ENCODE data around the gene RBL2. TPM values are rescaled to one million over a fixed set of nuclear protein-coding genes. Genes with fewer than 3 reads are reported as not detected.
"Not testable (repeated sequence)": the region's sequence is repeated elsewhere in the genome, so short reads cannot be mapped to it uniquely, and the experiment has no call there.

The RBL2 gene
- total and polyA plus RNA-seq, 4 donors: 35.2 to 90.2 (median 79.6) TPM

DNA sequence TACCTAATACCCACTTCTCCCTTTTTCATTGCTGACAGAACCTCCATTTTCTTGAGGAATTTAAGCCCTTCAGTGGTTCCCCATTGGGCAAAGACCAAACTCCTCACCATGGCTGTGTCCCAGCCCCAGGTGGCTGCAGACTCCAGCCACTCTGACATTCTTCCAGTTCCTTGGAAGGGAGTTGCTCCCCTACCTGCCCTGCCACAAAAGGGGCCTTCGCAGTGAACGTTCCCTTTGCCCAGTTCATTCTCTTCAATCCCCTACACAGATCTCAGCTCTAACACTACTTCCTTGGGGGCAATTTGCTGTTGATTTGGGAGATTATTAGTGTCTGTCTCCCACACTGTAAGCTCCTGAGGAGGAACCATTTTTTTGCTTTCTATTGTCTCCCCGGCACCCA, 72.0 kb downstream of the RBL2 start:
- whole genome bisulfite sequencing, 2 donors: 92 to 97% methylated on average over 3 of the region's 3 CpGs
- intact Hi-C loops (cut with DNase I): loop anchor here in 1 of 2 donors (5.0 kb wide), 1 partner anchor 196 kb away; the partner anchor contains the start of genes FTO and RPGRIP1L
- no peaks in the 10 kb centered on the region for H3K9me3 ChIP-seq (ENCODE audit: control insufficient read depth, low read length)
- H3K27ac ChIP-seq (ENCODE audit: low read depth in 1 of 2, low read length in 2 of 2): no peak overlapping the region
- peaks cover 0 to 3% of the 10 kb centered on the region in 2 donors for H3K4me1 ChIP-seq (ENCODE audit: control insufficient read depth in 1 of 2, insufficient read depth in 2 of 2, low read length in 2 of 2)
- H3K4me3 ChIP-seq (ENCODE audit: low read length in 2 of 2): no peak overlapping the region
- no peaks in the 10 kb centered on the region for H3K27me3 ChIP-seq (ENCODE audit: control insufficient read depth in 1 of 2, insufficient read depth in 2 of 2, low read length in 1 of 2)
- ATAC-seq (ENCODE audit: low FRiP score) (no peak), DNase-seq (no peak)
- H3K36me3 ChIP-seq (ENCODE audit: control insufficient read depth in 1 of 2, insufficient read depth in 2 of 2, low read length in 1 of 2): no peaks in the 10 kb centered on the region

DNA sequence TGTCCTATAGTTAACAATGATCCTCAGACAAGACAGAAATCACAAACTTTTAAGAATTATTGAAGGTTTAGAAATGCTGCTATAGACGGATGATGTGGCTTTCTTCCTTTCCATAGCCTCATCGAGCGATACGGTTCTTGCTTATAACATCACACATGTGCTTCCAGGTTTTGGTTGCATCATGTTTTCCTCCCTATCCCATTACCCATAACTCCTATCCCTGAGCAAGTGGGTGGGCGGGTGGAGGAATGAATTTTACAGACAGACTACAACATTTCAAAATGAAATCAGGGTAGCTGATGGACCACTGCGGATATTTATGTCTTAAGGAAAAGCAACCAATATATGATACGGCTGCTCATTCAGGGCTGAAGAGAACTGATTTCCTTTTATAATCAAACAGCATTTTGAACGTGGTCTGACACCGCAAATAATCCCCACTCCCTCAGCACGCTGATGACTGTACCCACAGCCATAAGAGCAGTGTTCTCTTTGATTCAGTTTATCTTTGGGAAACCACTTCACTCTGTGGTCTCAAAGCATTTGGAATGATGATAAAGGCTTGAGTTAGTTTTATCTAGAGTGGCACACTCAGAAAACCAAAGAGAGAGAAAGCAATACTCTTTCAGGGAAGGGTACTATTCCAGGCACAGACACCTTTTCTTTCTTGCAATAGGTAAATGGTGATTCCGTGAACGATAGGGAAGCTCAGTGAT, 73.4 kb downstream of the RBL2 start:
- Histone ChIP-seq H3K9me3 (ENCODE audit: control insufficient read depth, low read length) (no peaks in the 10 kb centered on the region), H3K27ac (ENCODE audit: low read depth in 1 of 2, low read length in 2 of 2) (no peak overlapping the region), H3K27me3 (ENCODE audit: control insufficient read depth in 1 of 2, insufficient read depth in 2 of 2, low read length in 1 of 2) (no peaks in the 10 kb centered on the region), H3K36me3 (ENCODE audit: control insufficient read depth in 1 of 2, insufficient read depth in 2 of 2, low read length in 1 of 2) (no peaks in the 10 kb centered on the region), H3K4me3 (ENCODE audit: low read length in 2 of 2) (no peak overlapping the region), H3K4me1 (ENCODE audit: control insufficient read depth in 1 of 2, insufficient read depth in 2 of 2, low read length in 2 of 2) (no peaks in the 10 kb centered on the region)
- ATAC-seq (ENCODE audit: low FRiP score) (no peak), DNase-seq (no peak)
- intact Hi-C loops (cut with DNase I): loop anchor here in 1 of 2 donors (5.0 kb wide), 1 partner anchor 195 kb away; the partner anchor contains the start of genes FTO and RPGRIP1L
- WGBS, 2 donors: 92 to 94% methylated on average over 12 of the region's 12 CpGs

DNA sequence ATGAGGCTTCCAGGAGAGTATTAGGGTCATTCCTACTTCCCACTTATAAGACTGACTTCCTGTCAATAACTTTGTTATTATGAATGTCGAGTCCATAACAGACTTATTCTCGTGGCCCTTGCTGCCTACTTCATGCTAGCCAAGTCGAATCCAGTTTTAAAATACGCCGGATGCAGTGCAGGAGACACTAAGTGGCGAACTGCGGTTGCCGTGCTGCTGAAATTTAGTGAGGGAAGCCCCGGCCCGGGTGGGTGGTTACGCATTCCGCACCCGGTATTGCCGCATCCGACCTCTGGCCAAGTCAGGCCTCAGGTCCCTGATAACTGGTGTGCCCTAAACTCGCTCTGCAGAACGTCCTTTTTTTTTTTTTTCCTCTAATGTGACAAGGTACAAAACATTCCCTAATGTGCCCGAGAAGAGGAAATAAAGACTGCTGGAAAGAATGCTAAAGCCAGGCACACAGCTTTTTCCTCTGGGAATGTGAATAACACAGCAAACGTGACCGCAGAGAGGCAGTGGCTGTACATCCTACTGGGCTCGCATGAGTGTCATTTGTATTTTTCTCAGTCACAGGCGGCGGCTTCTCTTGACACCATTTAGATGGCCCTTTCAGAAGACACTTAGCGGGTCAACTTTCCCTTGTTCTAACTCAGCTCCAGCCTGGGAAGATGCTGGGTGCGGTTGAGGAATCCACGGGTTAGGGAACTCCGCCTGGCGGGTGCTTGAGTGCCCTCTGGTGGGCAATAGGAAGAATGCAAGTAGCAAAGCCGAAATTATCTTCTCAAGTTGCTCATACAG, 75.8 kb downstream of the RBL2 start:
- H3K27ac ChIP-seq (ENCODE audit: low read depth in 1 of 2, low read length in 2 of 2): peak overlapping the region in 1 of 2 donors; percentile 85
- no peaks in the 10 kb centered on the region for H3K9me3 ChIP-seq (ENCODE audit: control insufficient read depth, low read length)
- WGBS, 2 donors: 13 to 17% methylated on average over 29 of the region's 29 CpGs
- H3K4me3 ChIP-seq (ENCODE audit: low read length in 2 of 2): no peak overlapping the region
- no peaks in the 10 kb centered on the region for H3K27me3 ChIP-seq (ENCODE audit: control insufficient read depth in 1 of 2, insufficient read depth in 2 of 2, low read length in 1 of 2)
- no peaks in the 10 kb centered on the region for H3K4me1 ChIP-seq (ENCODE audit: control insufficient read depth in 1 of 2, insufficient read depth in 2 of 2, low read length in 2 of 2)
- no peaks in the 10 kb centered on the region for H3K36me3 ChIP-seq (ENCODE audit: control insufficient read depth in 1 of 2, insufficient read depth in 2 of 2, low read length in 1 of 2)
- intact Hi-C loops (cut with DNase I): loop anchor here in 1 of 2 donors (2.0 to 10.0 kb wide), 3 partner anchors 75 to 192 kb away; partner anchors contain the start of genes FTO, RBL2 and RPGRIP1L
- ATAC-seq (ENCODE audit: low FRiP score) (peak; percentile 91), DNase-seq (peak; percentile 74 to 85)

DNA sequence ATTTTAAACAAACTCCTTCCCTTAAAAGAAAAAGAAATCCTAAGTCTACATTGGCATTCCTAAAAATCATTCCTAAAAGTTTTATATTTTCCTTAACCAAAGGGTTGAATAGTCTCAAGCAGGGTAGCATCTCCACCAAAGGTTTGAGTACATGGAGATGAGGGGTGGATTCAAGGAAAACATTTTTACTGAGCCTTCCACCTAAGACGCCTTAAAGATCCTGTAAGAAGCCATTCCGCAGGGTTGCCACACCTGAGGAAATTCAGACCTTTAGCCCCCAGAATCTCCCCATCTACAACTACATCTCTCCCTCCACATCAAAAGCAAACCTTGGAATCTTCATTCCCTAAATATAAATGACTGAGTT, 76.4 kb downstream of the RBL2 start:
- H3K36me3 ChIP-seq (ENCODE audit: control insufficient read depth in 1 of 2, insufficient read depth in 2 of 2, low read length in 1 of 2): no peaks in the 10 kb centered on the region
- H3K9me3 ChIP-seq (ENCODE audit: control insufficient read depth, low read length): no peaks in the 10 kb centered on the region
- ATAC-seq (ENCODE audit: low FRiP score) (no peak), DNase-seq (no peak)
- H3K27me3 ChIP-seq (ENCODE audit: control insufficient read depth in 1 of 2, insufficient read depth in 2 of 2, low read length in 1 of 2): no peaks in the 10 kb centered on the region
- WGBS, 2 donors: 35 to 38% methylated on average over 2 of the region's 2 CpGs
- H3K4me1 ChIP-seq (ENCODE audit: control insufficient read depth in 1 of 2, insufficient read depth in 2 of 2, low read length in 2 of 2): no peaks in the 10 kb centered on the region
- H3K4me3 ChIP-seq (ENCODE audit: low read length in 2 of 2): no peak overlapping the region
- intact Hi-C loops (cut with DNase I): loop anchor here in 1 of 2 donors (2.0 to 10.0 kb wide), 2 partner anchors 76 to 186 kb away; partner anchors contain the start of gene RBL2
- H3K27ac ChIP-seq (ENCODE audit: low read depth in 1 of 2, low read length in 2 of 2): no peak overlapping the region

DNA sequence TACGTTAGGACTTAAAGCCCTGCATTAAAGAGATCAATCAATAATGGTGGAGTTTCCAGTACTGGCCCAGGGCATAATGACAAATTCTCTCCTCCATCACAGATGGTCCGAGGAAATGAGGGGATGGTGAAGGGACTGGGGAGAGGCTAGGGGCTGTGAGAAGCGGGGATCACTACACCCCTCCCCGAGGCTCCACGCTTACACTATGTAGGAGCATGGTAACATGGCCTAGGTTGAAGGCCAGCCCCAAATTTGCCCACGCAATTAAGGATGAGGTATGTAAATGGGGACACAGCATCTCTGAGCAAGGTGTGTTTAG, 76.8 kb downstream of the RBL2 start:
- Histone ChIP-seq H3K4me3 (ENCODE audit: low read length in 2 of 2) (no peak overlapping the region), H3K27ac (ENCODE audit: low read depth in 1 of 2, low read length in 2 of 2) (peak overlapping the region in 1 of 2 donors; percentile 30), H3K36me3 (ENCODE audit: control insufficient read depth in 1 of 2, insufficient read depth in 2 of 2, low read length in 1 of 2) (no peaks in the 10 kb centered on the region), H3K27me3 (ENCODE audit: control insufficient read depth in 1 of 2, insufficient read depth in 2 of 2, low read length in 1 of 2) (no peaks in the 10 kb centered on the region), H3K9me3 (ENCODE audit: control insufficient read depth, low read length) (no peaks in the 10 kb centered on the region), H3K4me1 (ENCODE audit: control insufficient read depth in 1 of 2, insufficient read depth in 2 of 2, low read length in 2 of 2) (no peaks in the 10 kb centered on the region)
- ATAC-seq (ENCODE audit: low FRiP score): no peak
- 82 to 89% methylated on average over 6 of the region's 6 CpGs for WGBS, 2 donors
- DNase-seq: no peak
- intact Hi-C loops (cut with DNase I): loop anchor here in 1 of 2 donors (2.0 to 10.0 kb wide), 2 partner anchors 76 to 186 kb away; partner anchors contain the start of gene RBL2

DNA sequence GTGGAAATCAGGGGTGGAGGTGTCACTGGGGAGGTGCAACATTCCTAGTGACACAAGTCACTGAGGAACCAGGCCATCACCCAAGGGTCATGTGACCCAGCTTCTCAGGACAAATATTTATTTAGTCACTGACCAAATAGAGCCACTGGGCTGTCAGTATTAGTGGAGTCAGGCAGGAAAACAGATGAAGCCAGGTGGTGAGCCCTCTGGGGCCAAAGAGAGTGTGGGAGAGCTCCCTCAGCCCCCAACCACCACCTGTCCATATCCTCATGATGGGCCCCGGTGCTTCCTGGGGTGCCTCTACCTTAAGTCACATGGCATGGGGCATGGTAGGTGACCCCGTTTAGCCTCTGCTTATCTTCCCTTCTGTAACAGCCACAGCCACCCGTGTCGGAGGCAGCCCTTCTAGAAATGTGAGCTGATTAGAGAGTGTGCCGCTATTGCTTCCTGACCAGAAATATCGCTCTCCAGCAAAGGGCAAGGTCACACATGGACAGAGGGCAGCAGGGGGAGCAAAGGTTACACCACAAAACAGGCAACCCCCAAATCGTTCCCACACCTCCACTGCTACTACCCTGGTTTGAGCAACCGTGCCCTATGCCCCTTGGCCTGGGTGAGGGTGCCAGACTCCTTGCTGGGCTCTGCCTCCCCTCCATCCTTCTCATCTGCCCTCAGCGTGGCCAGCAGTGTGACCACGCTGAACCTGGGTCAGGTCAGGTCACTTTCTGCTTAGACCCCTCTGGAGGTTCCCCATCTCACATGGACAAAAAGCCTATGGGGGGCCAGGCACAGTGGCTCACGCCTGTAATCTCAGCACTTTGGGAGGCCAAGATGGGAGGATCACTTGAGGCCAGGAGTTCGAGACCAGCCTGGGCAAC, 77.4 kb downstream of the RBL2 start:
- 77% methylated on average over 12 of the region's 12 CpGs for WGBS, 2 donors
- DNase-seq (no peak), ATAC-seq (ENCODE audit: low FRiP score) (no peak)
- Histone ChIP-seq H3K4me3 (ENCODE audit: low read length in 2 of 2) (no peak overlapping the region), H3K36me3 (ENCODE audit: control insufficient read depth in 1 of 2, insufficient read depth in 2 of 2, low read length in 1 of 2) (no peaks in the 10 kb centered on the region), H3K27me3 (ENCODE audit: control insufficient read depth in 1 of 2, insufficient read depth in 2 of 2, low read length in 1 of 2) (no peaks in the 10 kb centered on the region), H3K4me1 (ENCODE audit: control insufficient read depth in 1 of 2, insufficient read depth in 2 of 2, low read length in 2 of 2) (no peaks in the 10 kb centered on the region), H3K27ac (ENCODE audit: low read depth in 1 of 2, low read length in 2 of 2) (no peak overlapping the region), H3K9me3 (ENCODE audit: control insufficient read depth, low read length) (no peaks in the 10 kb centered on the region)
- intact Hi-C loops (cut with DNase I): loop anchor here in 1 of 2 donors (2.0 to 10.0 kb wide), 2 partner anchors 77 to 187 kb away; partner anchors contain the start of gene RBL2

DNA sequence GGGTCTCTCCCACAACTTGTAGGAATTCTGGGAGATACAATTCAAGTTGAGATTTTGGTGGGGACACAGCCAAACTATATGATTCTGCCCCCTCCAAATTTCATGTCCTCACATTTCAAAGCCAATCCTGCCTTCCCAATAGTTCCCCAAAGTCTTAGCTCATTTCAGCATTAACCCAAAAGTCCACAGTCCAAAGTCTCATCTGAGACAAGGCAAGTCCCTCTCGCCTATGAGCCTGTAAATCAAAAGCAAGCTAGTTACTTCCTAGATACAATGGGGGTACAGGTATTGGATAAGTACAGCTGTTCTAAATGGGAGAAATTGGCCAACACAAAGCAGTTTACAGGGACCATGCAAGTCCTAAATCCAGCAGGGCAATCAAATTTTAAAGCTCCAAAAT, 78.5 kb downstream of the RBL2 start:
- not testable (repeated sequence) for ATAC-seq (ENCODE audit: low FRiP score); DNase-seq

DNA sequence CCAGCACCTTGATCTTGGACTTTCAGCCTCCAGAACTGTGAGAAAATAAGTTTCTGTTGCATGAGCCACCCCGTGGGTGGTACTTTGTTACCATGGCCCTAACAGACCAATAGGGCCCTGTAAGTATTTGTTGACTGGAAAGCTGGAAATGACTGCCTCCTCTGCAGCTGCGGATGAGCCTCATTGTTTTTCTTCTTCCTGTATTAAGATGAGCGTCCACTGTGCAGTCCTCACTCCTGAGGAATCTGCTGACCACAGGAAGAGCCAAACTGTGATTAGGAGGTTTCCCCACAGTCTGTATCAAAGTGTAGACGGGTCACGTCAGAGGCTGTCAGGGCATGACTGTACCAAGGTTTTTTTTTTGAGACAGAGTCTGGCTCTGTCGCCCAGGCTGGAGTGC, 81.0 kb downstream of the RBL2 start:
- Histone ChIP-seq H3K27ac (ENCODE audit: low read depth in 1 of 2, low read length in 2 of 2) (no peak overlapping the region), H3K9me3 (ENCODE audit: control insufficient read depth, low read length) (no peaks in the 10 kb centered on the region), H3K4me1 (ENCODE audit: control insufficient read depth in 1 of 2, insufficient read depth in 2 of 2, low read length in 2 of 2) (no peaks in the 10 kb centered on the region), H3K4me3 (ENCODE audit: low read length in 2 of 2) (no peak overlapping the region), H3K36me3 (ENCODE audit: control insufficient read depth in 1 of 2, insufficient read depth in 2 of 2, low read length in 1 of 2) (no peaks in the 10 kb centered on the region), H3K27me3 (ENCODE audit: control insufficient read depth in 1 of 2, insufficient read depth in 2 of 2, low read length in 1 of 2) (no peaks in the 10 kb centered on the region)
- intact Hi-C loops (cut with DNase I): loop anchor here in 1 of 2 donors (10.0 kb wide), 1 partner anchor 190 kb away; no protein-coding TSS in a partner anchor
- 91 to 93% methylated on average over 6 of the region's 6 CpGs for WGBS, 2 donors
- DNase-seq (no peak), ATAC-seq (ENCODE audit: low FRiP score) (no peak)

More for the DNA sequence above, 78.5 kb downstream of the RBL2 start:
- not testable (repeated sequence) for H3K27me3 ChIP-seq (ENCODE audit: control insufficient read depth in 1 of 2, insufficient read depth in 2 of 2, low read length in 1 of 2); H3K4me1 ChIP-seq (ENCODE audit: control insufficient read depth in 1 of 2, insufficient read depth in 2 of 2, low read length in 2 of 2); H3K27ac ChIP-seq (ENCODE audit: low read depth in 1 of 2, low read length in 2 of 2); H3K9me3 ChIP-seq (ENCODE audit: control insufficient read depth, low read length); H3K4me3 ChIP-seq (ENCODE audit: low read length in 2 of 2); H3K36me3 ChIP-seq (ENCODE audit: control insufficient read depth in 1 of 2, insufficient read depth in 2 of 2, low read length in 1 of 2)
- intact Hi-C loops (cut with DNase I): loop anchor here in 1 of 2 donors (10.0 kb wide), 1 partner anchor 188 kb away; no protein-coding TSS in a partner anchor
- 90 to 94% methylated on average over 1 of the region's 1 CpG for WGBS, 2 donors

Measured in aorta (tissue), 5 donors.